Suprapubic skin (tissue), 4 donors: ENCODE results near the gene L3MBTL4. TPM values are rescaled to one million over a fixed set of nuclear protein-coding genes. Genes with fewer than 3 reads are reported as not detected.

Experiments
- DNase-seq, 2 donors: peaks; one replicate each; pipeline ENCODE4 v3.0.0-alpha.2; 2019; ENCODE audit warnings: low spot score in 2 of 2
- H3K27ac ChIP-seq: fragments of 200-600 bp; sonication (generic); one replicate; pipeline ENCODE4 v1.5.1; 2019
- H3K27me3 ChIP-seq: fragments of 200-600 bp; sonication (generic); one replicate; pipeline ENCODE4 v1.5.1; 2019
- H3K36me3 ChIP-seq: fragments of 200-600 bp; sonication (generic); one replicate; pipeline ENCODE4 v1.5.1; 2019
- H3K4me1 ChIP-seq: fragments of 200-600 bp; sonication (generic); one replicate; pipeline ENCODE4 v1.5.1; 2019
- H3K4me3 ChIP-seq: fragments of 200-600 bp; sonication (generic); one replicate; pipeline ENCODE4 v1.5.1; 2019; ENCODE audit warnings: mild to moderate bottlenecking
- H3K9me3 ChIP-seq: fragments of 200-600 bp; sonication (generic); one replicate; pipeline ENCODE4 v1.5.1; 2019
- CTCF ChIP-seq, 2 donors: fragments of 200-600 bp in 1 of 2; fragments of 450-650 bp in 1 of 2; sonication (generic) in 1 of 2; IDR thresholded peaks; one replicate each; pipeline ENCODE4 v1.5.1; 2016 to 2019; ENCODE audit warnings: antibody characterized with exemption in 2 of 2, mild to moderate bottlenecking in 1 of 2, moderate library complexity in 1 of 2
- EP300 ChIP-seq: sonication (generic); formaldehyde crosslinking; IDR thresholded peaks from one replicate; pipeline ENCODE4 v1.6.1; 2017; ENCODE audit warnings: antibody characterized with exemption
- POLR2A ChIP-seq, 2 donors: fragments of 450-650 bp; IDR thresholded peaks; one replicate each; pipeline ENCODE4 v1.6.1; 2017; ENCODE audit warnings: antibody characterized with exemption in 2 of 2, mild to moderate bottlenecking in 2 of 2, moderate library complexity in 2 of 2
- POLR2AphosphoS5 ChIP-seq, 3 donors: sonication (generic); formaldehyde crosslinking; IDR thresholded peaks; one replicate each; pipeline ENCODE4 v1.6.1; 2017; ENCODE audit warnings: antibody characterized with exemption in 3 of 3
- WGBS: methylation state at CpG from one replicate; pipeline ENCODE4 v1.1.5; 2018; 5-methylcytosine and 5-hydroxymethylcytosine counted together
- total RNA-seq, 4 donors: library from RNA; depleted of rRNA; stranded (reverse); fragments of >200 nt; gene quantifications; one replicate each; pipeline ENCODE4 v1.1.0, GENCODE V29; 2016

Gene L3MBTL4
- total RNA-seq, 4 donors from 2014 or later: 11.9 to 29.9 (median 14.4) TPM

GRCh38 chr18:6376433-6377229, 38.1 kb downstream of the L3MBTL4 start:
- H3K9me3 ChIP-seq: no peaks in the 10 kb centered on the region
- H3K27me3 ChIP-seq: no peaks in the 10 kb centered on the region
- H3K4me1 ChIP-seq: no peaks in the 10 kb centered on the region
- H3K27ac ChIP-seq: no peak overlapping the region
- H3K36me3 ChIP-seq: no peaks in the 10 kb centered on the region
- H3K4me3 ChIP-seq: no peak overlapping the region
- WGBS: 91% methylated on average over 6 of the region's 6 CpGs
- TF ChIP-seq POLR2A (IDR thresholded peaks at IDR 0.05) (no peak), POLR2AphosphoS5 (IDR thresholded peaks at IDR 0.05) (no peak), EP300 (no peak), CTCF (IDR thresholded peaks at IDR 0.05) (no peak)
- no peak for DNase-seq

GRCh38 chr18:6374935-6375529, 39.7 kb downstream of the L3MBTL4 start:
- TF ChIP-seq CTCF (IDR thresholded peaks at IDR 0.05): no peak
- H3K4me3 ChIP-seq: no peak overlapping the region
- H3K4me1 ChIP-seq: peaks cover 6% of the 10 kb centered on the region
- no peak for DNase-seq
- H3K9me3 ChIP-seq: no peaks in the 10 kb centered on the region
- H3K36me3 ChIP-seq: no peaks in the 10 kb centered on the region
- 89% methylated on average over 14 of the region's 14 CpGs for WGBS
- no peak overlapping the region for H3K27ac ChIP-seq
- H3K27me3 ChIP-seq: no peaks in the 10 kb centered on the region

- 75% methylated on average over 8 of the region's 8 CpGs for WGBS
- no peak overlapping the region for H3K27ac ChIP-seq
- H3K4me3 ChIP-seq: no peak overlapping the region
Measured at GRCh38 chr18:6374340-6374739, 40.4 kb downstream of the L3MBTL4 start.

GRCh38 chr18:6373187-6373586, 41.5 kb downstream of the L3MBTL4 start:
- TF ChIP-seq CTCF (IDR thresholded peaks at IDR 0.05) (no peak), POLR2A (IDR thresholded peaks at IDR 0.05) (no peak), EP300 (no peak), POLR2AphosphoS5 (IDR thresholded peaks at IDR 0.05) (no peak)
- H3K36me3 ChIP-seq: no peaks in the 10 kb centered on the region
- WGBS: 37% methylated on average over 5 of the region's 5 CpGs

More at GRCh38 chr18:6374340-6374739, 40.4 kb downstream of the L3MBTL4 start:
- H3K27me3 ChIP-seq: no peaks in the 10 kb centered on the region
- no peaks in the 10 kb centered on the region for H3K36me3 ChIP-seq
- H3K4me1 ChIP-seq: peaks cover 6% of the 10 kb centered on the region
- TF ChIP-seq POLR2A (IDR thresholded peaks at IDR 0.05): no peak
- TF ChIP-seq EP300: no peak
- TF ChIP-seq CTCF (IDR thresholded peaks at IDR 0.05): no peak
- no peak for TF ChIP-seq POLR2AphosphoS5 (IDR thresholded peaks at IDR 0.05)
- no peaks in the 10 kb centered on the region for H3K9me3 ChIP-seq
- DNase-seq: no peak

GRCh38 chr18:6370886-6371635, 43.6 kb downstream of the L3MBTL4 start:
- Histone ChIP-seq H3K27me3 (no peaks in the 10 kb centered on the region), H3K4me1 (peaks cover 6% of the 10 kb centered on the region), H3K9me3 (no peaks in the 10 kb centered on the region), H3K4me3 (no peak overlapping the region), H3K27ac (no peak overlapping the region), H3K36me3 (no peaks in the 10 kb centered on the region)
- 73% methylated on average over 12 of the region's 12 CpGs for WGBS
- no peak for TF ChIP-seq CTCF (IDR thresholded peaks at IDR 0.05)
- no peak for TF ChIP-seq POLR2A (IDR thresholded peaks at IDR 0.05)
- TF ChIP-seq POLR2AphosphoS5 (IDR thresholded peaks at IDR 0.05): no peak
- TF ChIP-seq EP300: no peak
- DNase-seq: no peak

More at GRCh38 chr18:6373187-6373586, 41.5 kb downstream of the L3MBTL4 start:
- no peak for DNase-seq
- Histone ChIP-seq H3K9me3 (no peaks in the 10 kb centered on the region), H3K4me3 (no peak overlapping the region), H3K27ac (no peak overlapping the region), H3K4me1 (peaks cover 6% of the 10 kb centered on the region), H3K27me3 (no peaks in the 10 kb centered on the region)
